22Rv1 (cell line): Measurements from ENCODE around the gene PPP3CA.

Experiments used
- CTCF ChIP-seq: fragments of 450-650 bp; IDR thresholded peaks from 2 replicates; pipeline ENCODE4 v1.5.1; 2017; ENCODE audit warnings: mild to moderate bottlenecking
- ZFX ChIP-seq: fragments of 450-650 bp; IDR thresholded peaks from 2 replicates; pipeline ENCODE4 v1.6.1; 2017; ENCODE audit warnings: antibody characterized with exemption, borderline replicate concordance

GRCh38 chr4:100981447-100982204, 365.7 kb downstream of the PPP3CA start:
- TF ChIP-seq CTCF (no peak), ZFX (no peak)
